K562 (cell line): Measurements from ENCODE around the gene MBNL1. TPM values are rescaled to one million over a fixed set of nuclear protein-coding genes. Genes with fewer than 3 reads are reported as not detected.

Source experiments
- FUS ChIP-seq: fragments of 200-400 bp; formaldehyde crosslinking; optimal IDR thresholded peaks from 2 replicates; pipeline ENCODE3; 2017; ENCODE audit warnings: low read depth, low read length
- GMEB1 ChIP-seq: fragments of 250-450 bp; sonication (Bioruptor Pico); IDR thresholded peaks from 2 replicates; pipeline ENCODE4 v1.4.0; 2020; ENCODE audit warnings: mild to moderate bottlenecking
- PRDM10 ChIP-seq: fragments of 450-650 bp; IDR thresholded peaks from 2 replicates; pipeline ENCODE4 v1.6.1; 2018; ENCODE audit not compliant: partially characterized antibody
- SIX5 ChIP-seq, 2 experiments: IDR thresholded peaks; 2 replicates each; pipeline ENCODE4 v1.6.1; 2011; ENCODE audit warnings: low read length in 2 of 2, borderline replicate concordance in 1 of 2, low read depth in 1 of 2, mild to moderate bottlenecking in 1 of 2, moderate library complexity in 1 of 2; ENCODE audit not compliant: insufficient read depth in 1 of 2
- SMARCC2 ChIP-seq: fragments of 450-650 bp; IDR thresholded peaks from 2 replicates; pipeline ENCODE4 v1.6.1; 2017; ENCODE audit warnings: antibody characterized with exemption, moderate library complexity, mild to moderate bottlenecking, low read depth
- polyA plus RNA-seq, 8 experiments: library from polyadenylated mRNA; depleted of rRNA in 4 of 8; stranded (reverse) in 5 of 8; unstranded in 3 of 8; fragments of >200 nt; fragmentation: Nextera tagmentation in 2 of 8; fragmentation: Illumina TruSeq in 1 of 8; extraction: Ambion mirVana in 2 of 8; extraction: Trizol in 1 of 8; gene quantifications; 2 replicates each; pipeline versions ENCODE4 v1.2.1 to v1.2.3, GENCODE V29; 2011 to 2014; ENCODE audit warnings: inconsistent platforms in 1 of 8, missing spikeins in 1 of 8
- total RNA-seq, 7 experiments: library from RNA; depleted of rRNA in 6 of 7; stranded (reverse); fragments of >200 nt in 6 of 7; fragmentation: Illumina TruSeq in 2 of 7; extraction: Trizol in 2 of 7; gene quantifications; 2 replicates each; pipeline versions ENCODE4 v1.2.1 to v1.2.3, GENCODE V29; 2011 to 2021; ENCODE audit warnings: low replicate concordance in 1 of 7

The MBNL1 gene
- total and polyA plus RNA-seq, 9 of the 15 experiments (the other 6 are each of a cell fraction or from before 2014, with no cell fraction given), result 70.3 to 243 (median 220) TPM

DNA sequence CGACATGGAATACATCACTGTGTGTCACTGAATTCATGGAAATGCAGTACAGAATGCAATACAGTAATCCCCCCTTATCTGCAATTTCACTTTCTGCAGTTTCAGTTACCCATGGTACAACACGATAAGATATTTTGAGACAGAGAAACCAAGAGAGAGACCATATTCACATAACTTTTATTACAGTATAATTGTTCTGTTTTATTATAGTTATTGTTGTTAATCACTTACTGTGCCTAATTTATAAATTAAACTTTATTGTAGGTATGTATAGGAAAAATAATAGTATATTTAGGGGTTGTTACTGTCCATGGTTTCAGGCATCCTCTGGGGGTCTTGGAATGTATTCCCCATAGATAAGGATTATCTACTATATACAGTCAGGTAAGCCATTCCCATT lies 61.8 kb downstream of the MBNL1 start (continued):
- TF ChIP-seq PRDM10, result peak; percentile 37
- TF ChIP-seq GMEB1, result no peak
- TF ChIP-seq SIX5 (IDR thresholded peaks at IDR 0.05; ENCODE audit: borderline replicate concordance in 1 of 2, insufficient read depth in 1 of 2, low read depth in 1 of 2, low read length in 2 of 2), result no peak
- peak; percentile 48; the same call in 1 of the 2 replicates for TF ChIP-seq SMARCC2
- no peak for TF ChIP-seq FUS
- TF ChIP-seq, all 486 proteins: peak for 45
